NCI-H187 (cell line): Measurements from ENCODE around the gene LRRC8C.

Source experiments
- DNase-seq, 2 experiments: peaks; one replicate each; lab custom pipeline; 2025; lab: John Stamatoyannopoulos, UW

The LRRC8C gene

DNA sequence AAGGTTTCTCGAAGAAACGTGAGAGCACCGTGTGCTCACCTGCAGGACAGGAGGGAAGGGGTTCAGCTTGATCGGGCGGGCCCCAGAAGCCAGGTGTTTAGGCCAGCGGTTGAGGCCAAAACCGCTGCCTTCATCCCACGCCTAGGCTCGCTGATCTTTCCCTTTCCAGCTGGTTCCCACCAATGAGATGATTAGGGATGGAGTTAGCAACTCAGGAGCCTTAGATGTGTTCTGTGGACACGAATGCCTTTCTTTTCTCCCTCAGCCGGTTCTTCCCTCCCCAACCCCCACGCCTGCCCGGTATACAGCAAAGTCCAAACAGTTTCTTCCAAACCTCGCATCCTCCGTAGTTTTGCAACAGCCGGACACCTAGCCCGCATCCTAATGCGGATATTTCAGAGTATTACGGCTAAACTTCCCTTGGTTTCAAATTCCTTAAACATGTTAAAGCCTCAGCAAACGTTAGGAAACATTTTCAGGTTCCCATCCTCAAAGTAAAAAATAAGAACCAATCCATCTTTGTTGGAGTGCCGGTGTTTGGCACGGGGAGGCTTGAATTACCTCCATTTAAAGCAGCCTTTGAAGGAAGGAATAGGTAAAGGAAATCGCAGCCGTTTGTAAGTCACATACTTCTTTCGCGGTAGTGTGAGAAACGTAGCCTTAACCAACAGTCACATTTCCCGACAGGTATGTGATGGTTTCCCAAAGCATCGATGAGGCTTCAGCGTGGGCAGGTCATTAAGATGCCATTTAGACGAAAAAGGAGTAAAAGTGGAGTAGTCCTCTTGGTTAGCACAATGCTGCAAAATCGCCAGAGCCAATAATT, 1.1 kb downstream of the LRRC8C start:
- DNase-seq, result no peak

DNA sequence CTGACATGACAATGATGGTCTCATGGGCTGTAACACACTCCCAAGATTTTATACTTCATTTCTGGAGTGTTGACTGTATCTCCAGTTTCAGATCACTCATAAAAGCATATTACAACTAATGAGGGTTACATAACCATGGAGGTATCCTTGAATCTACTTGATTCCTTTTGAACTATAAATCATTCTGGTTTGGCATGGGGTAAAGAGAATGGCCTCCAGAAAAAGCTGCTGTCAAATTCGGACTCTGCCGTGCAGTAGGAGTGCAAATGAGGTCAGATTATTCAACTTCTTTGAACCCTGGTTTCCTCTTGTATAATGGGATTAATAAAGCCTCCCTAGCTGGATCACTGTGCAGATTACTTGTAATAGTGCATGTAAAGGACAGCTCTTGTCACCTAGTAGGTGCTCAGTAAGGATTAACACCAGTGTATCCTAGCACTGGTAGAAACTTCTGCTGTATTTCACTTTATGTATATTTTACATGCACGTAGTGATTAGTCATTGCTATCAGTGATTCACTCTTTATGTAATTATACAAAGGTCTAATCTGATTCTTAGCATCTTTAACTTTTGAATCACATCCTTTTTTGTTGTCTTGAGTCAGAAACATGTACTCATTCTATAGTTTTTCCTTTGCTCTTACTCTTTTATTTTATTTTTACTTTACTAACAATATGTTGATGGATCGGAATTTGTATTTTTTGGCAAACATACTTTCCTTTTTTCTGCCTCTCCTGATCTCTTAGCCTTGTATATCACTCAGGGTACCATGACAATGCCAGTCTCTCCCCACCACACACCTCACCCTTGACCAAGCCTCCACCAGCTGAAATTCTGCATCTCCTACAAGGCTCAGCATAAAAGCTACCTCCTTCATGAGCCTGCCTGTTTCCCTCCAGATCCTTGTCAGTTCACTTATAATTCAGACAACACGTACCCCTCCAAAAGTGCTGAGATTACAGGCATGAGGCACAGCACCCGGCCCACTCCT, 3.2 kb downstream of the LRRC8C start:
- no peak for DNase-seq

DNA sequence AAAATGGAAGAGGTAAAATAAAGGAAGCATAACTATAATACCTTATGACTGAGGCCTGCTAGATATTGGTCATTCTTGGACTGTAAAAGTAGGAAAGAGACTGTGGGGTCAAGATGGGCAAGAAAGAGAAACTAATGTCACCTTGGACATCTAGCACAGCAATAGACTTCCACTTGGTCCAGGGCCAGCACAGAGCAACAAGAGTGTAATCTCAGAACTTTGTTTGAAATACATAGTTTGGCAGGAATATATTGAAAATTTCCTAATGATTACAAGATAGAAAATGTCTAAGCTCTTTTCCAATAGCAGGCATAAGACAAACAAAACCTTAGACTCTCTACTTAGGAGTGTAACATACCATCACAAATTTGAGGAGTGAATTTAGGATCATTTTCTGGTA, 4.6 kb downstream of the LRRC8C start:
- DNase-seq, result no peak

DNA sequence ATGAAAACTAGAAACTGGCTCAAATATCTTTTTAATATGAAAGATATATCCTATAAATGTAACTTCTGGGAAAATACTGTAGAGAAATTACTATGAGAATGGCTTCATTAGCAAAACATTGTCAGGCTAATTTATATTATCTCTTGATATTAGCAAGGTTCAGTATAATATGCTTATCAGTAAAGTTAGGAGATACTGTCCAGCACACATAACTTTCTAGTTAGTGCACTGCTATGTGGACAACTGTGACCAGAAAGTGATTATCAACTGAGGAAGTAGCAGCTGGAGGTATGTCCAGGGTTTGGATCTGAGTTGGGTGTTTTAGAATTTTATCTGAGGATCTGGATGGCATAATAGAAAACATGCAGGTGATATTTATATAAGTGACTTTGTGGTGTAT, 7.5 kb downstream of the LRRC8C start:
- no peak for DNase-seq

DNA sequence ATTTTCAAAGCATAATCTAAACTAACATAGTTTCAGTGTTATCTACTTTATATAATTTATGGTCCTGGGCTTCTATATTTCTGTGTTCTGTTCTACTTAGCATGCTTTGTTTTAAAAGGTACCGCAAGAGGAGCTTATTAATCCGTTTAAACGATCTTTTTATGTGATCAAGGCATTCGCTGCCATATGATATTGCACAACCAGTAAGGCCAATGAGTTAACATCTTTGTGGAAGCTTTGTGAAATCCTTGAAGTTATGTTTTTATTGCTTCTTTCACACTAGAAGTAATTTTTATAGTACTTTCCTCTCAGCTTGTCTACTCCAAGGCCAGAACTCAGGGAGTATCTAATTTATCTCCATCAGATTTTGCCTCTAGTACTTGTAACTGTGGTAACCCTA, 8.9 kb downstream of the LRRC8C start:
- no peak for DNase-seq

DNA sequence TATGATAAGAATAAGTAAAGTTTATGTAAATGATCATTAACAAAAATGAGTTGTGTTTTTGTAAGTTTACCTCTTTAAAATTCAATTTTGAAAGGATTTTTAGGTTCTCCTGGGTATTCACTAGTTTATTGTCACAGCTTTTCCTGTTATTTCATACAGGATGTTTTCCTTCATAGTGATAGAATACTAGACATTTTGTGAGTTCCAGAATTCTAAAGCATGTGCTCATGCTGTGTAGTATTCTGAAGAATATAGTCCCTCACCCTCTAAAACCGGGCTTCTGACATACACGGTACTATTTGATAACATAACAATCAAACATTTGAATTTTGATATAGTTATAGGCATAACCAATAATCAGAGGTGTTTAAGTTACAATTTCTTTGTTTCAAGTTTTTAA, 10.7 kb downstream of the LRRC8C start:
- no peak for DNase-seq

DNA sequence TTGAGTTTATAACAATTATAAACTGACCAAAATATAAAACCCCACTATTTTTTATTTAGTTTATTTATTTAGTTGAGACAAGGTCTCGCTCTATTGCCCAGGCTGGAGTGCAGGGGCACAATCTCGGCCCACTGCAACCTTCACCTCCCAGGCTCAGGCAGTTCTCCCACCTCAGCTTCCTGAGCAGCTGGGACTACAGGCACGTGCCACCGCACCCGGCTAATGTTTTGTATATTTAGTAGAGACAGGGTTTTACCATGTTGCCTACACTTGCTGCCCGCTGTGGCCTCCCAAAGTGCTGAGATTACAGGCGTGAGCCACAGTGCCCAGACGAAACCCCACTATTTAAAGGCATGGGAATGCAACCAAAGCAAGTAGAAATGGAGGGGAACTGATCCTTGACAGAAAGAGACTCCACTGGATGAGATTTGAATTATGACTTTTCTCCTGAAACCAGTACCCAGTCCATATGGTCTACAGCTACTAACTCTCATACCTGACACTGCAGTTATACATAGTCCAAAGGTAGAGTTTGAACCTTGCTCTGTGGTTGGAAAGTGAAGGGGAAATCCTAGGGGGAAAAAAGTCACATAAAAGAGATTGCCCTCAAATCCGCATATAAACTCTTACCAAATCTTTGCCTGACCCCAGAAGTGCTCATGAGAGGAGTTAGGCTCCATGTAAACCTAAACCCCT, 11.3 kb downstream of the LRRC8C start:
- no peak for DNase-seq

DNA sequence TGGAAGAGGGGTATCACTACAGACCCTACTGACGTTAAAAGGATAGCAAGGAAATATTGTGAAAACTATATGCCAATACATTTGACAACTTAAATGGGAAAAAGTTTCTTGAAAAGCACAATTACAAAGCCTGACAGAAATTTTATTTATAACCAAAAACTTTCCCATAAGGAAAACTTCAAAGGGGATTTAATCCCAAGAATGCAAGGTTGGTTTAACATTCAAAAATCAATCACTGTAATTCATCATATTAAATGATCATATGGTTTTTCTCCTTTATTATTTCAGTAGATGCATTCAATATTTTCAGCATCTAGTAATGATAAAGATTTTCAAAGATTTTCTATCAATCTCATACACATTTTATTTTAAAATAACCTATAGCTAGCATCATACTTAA, 13.3 kb downstream of the LRRC8C start:
- DNase-seq, result no peak

DNA sequence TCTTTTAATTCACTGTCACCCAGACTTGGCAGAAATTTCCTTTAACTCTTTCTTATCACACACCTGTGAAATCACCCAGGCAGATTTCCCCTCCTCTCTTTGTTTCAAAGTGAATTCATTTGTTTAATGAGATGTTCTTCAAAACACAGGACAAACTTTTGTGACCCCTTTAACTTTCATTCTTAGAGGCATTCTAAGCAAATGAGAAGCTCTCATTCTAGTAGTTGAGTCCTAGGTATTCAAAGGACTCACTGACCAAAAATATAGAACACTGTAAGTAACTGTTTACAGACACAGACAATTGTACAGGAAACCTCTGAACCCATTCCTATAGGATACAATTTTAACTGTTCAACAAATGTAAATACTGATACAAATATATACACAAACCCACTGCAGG, 16.9 kb downstream of the LRRC8C start:
- DNase-seq, result no peak

DNA sequence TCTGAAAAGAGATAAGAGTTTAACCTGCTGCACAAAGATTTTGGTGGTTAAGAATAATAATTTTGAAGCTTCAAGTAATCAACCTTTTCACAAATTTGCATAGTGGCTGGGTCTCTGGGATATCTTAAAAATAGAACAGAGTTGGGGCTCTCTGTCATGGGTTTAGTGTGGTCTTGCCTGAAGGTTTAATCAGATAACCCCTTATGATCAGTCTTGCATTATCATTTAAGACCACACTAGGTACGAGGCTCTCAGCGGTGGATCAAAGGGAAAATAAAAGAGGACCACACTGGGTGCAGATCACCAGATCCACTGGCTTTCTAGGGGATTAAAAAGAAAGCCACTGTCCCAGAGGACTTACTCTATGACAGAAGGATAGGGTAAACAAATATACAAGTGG, 19.5 kb downstream of the LRRC8C start:
- DNase-seq, result no peak

DNA sequence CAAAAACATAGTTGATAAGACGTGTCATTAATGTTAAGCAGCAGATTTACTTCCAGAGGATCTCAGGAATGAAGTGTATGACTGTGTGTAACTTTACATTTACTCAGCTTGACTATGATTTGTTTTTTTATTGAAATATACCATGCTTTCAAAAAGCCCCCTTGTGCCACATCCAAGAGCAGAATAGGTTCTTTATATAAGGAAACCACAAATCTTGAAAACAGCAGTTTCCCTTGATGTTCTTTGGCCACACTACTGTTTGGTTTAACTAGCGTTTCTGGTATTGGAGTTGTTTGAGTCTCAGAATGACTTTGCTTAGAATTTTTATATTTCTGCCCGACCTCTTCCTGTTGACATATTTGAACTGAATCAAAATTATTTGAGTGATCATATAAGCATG, 25.0 kb downstream of the LRRC8C start:
- DNase-seq, result no peak

DNA sequence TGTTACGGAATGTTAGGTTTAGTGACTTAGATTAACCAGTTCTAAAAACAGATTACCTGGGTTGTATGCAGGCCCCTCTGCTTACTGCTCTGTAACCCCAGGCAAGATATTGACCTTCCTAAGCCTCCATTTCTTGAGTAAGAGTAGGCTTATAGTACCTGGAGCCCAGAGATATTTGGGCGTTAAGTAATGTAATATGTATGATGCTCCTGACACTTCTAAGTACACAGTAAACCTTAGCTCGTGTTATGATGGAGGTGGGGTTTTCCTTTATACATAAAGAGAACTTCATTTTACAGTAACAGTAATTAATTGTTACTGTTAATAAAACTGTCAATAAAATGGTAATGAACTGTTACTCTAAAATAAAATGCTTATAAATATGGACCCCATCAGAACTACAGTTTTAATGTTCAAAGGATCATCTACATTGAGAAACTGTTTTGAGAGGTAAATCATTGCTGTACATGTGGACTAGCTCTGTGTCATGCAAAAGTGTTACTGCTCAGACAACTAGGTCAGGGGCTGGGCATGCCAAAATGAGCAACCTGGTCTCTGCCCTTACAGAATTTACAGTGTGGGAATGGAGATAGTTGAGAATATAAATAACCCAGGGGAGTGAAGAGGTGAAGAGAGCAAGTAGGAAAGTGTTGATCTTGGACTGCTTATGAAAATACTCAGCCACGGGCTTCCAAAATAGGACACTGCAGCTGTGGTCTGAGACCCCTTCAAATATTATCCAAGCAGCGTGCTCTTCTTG, 26.6 kb downstream of the LRRC8C start:
- no peak for DNase-seq

DNA sequence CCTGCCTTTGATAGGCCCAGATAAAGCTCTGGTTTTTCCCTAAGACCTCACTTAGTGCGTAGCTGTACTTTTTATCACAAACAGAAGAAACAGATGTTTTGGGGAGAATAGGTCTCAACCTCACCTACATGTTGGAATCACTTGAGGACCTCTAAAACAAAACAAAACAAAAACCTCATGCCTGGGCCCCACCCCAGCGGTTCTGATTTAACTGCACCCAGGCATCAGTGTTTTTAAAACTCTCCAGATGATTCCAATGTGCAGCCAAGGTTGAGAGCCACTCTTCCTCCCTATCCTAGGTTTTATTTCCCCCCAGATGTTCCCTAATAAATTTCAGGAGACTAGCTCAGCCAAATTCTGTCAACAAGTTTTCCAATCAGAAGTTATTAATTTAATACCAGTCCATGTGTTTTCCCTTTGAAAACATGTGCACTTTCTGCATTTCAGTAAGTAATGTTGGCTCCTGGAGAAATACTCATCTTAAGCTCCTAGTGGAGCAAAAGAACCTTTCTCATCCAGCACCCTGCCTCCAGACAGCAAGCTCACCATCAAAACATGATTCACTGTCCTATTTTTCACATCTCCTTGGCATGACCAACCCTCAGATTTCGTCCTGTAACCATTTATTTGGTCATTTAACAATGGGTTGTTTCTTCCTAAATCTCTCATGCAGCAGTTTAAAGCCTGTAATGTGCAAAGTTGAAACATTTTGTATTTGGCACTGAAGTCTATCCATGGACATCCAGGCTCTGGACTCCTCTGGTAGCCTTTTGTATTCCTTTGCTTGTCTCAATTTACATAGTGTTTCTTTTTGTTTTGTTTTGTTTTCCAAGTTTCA, 27.5 kb downstream of the LRRC8C start:
- DNase-seq, result no peak

DNA sequence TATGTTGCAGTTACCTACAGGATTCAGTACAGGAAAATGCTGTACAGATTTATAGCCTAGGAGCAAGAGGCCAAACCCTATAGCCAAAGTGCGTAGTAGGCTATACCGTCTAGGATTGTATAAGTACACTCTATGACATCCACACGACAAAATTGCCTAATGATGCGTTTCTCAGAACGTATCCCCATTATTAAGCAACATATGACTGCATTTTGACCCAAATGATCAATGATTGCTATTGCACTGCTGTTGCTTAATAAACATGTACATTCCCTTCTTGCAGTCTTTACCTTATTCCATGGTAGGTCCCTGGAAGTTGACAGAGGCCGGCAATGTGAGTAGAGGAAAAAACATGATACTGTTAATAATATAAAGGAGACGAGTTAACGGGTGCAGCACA, 33.0 kb downstream of the LRRC8C start:
- no peak for DNase-seq

DNA sequence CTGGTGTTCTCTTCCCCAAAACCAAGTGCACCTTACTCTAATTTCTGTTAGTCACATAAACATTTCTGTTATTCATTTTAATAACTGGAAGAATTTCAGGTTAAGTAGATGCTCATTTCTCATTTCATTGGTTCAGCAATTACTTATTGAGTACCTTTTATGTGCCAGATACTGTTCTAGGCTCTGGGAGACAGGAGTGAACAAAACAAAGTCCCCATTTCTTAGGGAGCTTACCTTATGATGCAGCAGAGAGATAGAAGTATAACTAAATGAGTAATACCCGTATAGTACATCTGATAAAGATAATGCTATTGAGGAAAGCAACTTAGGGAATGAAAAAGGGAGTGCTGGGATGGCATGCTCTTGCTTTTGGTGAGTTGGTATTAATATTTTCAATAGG, 33.7 kb downstream of the LRRC8C start:
- no peak for DNase-seq

DNA sequence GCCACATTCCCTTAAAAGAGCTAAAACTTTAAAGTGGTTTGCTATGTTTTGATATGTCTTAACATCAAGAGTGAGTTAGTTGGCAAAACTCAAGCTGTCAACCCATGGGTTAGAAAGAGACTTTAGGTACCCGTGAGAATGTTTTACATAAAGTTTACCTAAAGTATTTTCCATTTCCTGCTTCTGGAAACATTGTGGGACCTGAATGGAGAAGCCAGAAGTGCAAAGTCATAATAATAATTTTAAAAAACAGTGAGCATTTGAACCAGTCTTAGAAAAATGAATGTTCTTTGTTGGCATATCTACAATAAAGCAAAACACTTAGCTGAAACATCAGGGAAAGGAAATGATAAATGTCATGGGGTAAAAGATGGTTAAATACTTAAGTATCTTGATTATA, 34.8 kb downstream of the LRRC8C start:
- no peak for DNase-seq

DNA sequence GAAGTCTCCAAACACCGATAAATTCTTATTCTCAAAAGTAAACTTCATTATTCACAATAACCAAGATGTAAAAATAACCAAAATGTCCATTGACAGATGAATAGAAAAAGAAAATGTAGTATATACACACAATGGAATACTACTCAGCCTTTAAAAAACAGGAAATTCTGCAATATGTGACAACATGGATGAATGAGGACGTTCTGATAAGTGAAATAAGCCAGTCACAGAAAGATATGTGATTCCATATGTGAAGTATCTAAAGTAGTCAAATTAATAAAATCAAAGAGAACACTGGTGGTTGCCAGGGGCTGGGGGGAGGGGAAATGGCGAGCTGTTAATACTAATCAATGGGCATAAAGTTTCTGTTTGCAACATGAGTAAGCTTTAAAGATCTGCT, 36.0 kb downstream of the LRRC8C start:
- no peak for DNase-seq

DNA sequence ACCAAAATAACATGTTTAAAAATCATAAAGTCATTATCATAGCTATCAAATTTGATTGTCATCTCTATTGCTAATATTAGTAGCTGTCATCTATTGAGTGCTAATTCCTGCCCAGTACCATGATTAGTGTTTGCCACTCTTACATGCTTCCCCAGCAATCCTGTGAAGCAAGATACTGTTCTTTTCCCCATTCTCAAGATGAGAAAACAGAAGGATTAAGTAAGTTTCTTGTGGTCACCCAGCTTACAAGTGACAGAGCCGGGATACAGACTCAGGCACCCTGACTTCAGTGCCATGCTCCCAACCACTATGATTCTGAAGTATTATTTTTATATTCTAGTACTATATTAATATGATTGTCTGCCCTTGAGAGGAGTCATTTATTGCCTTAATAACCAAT, 36.5 kb downstream of the LRRC8C start:
- no peak for DNase-seq

DNA sequence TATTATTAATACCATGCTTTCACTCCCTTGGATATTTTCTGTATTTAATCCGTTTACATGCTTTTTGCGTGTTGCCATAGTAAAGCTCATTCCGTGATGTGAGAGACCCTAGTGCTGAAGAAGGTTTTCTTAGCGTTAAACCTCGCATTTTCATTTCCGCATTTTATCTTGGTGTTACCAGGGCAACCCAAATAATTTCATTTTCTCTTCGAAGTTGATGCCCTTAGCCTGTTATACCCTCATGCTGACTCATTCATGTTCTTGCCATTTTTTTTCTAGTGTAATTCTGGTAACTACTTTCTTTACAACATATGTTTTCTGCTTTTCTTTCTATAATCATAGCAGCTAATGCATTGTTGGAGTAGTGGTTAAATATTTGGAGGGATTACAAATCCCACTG, 37.2 kb downstream of the LRRC8C start:
- DNase-seq, result no peak

DNA sequence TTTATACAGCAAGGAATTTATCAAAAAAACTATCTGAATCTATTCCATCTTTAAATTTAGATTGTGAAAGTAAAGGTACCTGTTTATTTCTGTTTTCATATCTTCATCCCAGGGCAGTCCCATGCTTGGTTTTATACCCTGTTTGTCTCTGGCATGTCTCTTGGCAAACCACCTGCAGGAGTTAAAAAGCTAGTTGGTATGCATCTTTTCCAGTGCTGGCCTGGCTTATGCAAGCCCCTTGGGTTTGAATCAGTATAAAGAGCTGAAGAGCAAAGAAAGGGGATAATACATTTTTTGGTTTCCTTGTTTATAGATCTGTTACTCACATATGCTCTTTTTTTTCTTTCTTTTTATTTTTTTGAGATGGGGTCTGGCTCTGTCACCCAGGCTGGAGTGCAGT, 37.8 kb downstream of the LRRC8C start:
- DNase-seq, result no peak
